ENCODE data around the gene DCX.

Gene DCX

DNA sequence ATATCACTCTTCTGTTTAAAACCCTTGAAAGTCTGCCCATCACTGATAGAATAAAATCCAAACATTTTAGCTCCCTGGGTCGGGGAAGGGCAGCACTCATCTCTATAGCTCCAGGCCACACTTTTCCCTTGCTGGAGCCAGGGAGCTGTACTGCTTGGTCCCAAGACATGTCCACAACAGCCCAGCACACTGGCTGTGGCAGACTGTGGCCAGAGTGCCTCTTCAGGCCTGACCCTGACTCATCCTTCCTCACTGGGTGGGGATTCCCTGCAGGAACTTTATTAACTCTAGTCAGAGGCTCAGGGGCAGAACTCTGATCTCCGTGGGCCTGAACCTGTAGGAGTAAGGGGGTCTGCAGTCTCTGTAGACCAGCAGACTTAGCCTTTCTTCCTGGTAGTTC is 71.9 kb downstream of the DCX start:
- DNase-seq (ENCODE audit: extremely low read depth, low read depth), result no peak
- TF ChIP-seq, protein P1, sequence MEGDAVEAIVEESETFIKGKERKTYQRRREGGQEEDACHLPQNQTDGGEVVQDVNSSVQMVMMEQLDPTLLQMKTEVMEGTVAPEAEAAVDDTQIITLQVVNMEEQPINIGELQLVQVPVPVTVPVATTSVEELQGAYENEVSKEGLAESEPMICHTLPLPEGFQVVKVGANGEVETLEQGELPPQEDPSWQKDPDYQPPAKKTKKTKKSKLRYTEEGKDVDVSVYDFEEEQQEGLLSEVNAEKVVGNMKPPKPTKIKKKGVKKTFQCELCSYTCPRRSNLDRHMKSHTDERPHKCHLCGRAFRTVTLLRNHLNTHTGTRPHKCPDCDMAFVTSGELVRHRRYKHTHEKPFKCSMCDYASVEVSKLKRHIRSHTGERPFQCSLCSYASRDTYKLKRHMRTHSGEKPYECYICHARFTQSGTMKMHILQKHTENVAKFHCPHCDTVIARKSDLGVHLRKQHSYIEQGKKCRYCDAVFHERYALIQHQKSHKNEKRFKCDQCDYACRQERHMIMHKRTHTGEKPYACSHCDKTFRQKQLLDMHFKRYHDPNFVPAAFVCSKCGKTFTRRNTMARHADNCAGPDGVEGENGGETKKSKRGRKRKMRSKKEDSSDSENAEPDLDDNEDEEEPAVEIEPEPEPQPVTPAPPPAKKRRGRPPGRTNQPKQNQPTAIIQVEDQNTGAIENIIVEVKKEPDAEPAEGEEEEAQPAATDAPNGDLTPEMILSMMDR (IDR thresholded peaks at IDR 0.05; ENCODE audit: low read depth, low read length), result no peak

DNA sequence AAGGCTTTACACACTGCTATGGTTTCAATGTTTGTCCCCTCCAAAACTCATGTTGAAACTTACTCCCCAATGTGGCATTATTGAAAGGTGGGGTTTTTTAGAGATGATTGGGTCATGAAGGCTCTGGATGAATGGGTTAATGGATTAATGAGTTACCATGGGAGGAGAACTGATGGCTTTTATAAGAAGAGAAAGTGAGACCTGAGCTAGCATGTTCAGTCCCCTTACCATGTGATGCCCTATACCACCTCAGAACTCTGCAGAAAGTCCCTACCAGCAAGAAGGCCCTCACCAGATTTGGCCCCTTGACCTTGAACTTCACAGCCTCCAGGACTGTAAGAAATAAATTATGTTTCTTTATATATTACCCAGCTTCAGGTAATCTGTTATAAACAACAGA is 72.8 kb downstream of the DCX start:
- TF ChIP-seq, protein P1 (IDR thresholded peaks at IDR 0.05; ENCODE audit: low read depth, low read length), result no peak
- DNase-seq (ENCODE audit: extremely low read depth, low read depth), result no peak

DNA sequence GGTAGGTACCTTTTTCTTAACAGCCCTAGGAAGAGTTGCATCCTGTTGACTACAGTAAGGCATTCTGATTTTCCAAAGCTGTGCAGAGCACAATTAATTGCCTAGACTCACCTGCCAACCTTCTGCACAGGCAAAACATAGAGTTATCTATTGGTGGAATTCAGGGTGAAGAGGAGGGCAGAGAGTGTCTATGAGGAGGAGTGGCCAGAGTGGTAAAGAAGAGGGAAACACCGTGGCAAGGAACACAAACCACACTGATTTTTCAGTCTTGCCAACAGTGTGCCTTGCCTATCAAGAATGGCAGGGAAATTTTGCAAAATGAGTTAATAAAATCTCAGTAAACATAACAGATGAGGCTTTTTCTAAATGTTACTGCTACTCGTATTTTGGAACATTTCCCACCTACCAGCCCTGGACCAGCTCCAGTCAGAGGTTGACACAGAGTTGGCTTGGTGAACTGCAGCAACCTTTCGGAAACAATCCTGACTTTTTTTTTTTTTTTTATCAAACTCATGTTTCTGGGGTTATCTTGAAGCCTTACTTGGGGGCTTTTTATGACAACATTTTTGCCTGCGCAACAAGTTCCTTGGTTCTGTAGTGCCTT is 73.8 kb downstream of the DCX start:
- TF ChIP-seq, protein P1 (IDR thresholded peaks at IDR 0.05; ENCODE audit: low read depth, low read length), result no peak
- DNase-seq (ENCODE audit: extremely low read depth, low read depth), result no peak

DNA sequence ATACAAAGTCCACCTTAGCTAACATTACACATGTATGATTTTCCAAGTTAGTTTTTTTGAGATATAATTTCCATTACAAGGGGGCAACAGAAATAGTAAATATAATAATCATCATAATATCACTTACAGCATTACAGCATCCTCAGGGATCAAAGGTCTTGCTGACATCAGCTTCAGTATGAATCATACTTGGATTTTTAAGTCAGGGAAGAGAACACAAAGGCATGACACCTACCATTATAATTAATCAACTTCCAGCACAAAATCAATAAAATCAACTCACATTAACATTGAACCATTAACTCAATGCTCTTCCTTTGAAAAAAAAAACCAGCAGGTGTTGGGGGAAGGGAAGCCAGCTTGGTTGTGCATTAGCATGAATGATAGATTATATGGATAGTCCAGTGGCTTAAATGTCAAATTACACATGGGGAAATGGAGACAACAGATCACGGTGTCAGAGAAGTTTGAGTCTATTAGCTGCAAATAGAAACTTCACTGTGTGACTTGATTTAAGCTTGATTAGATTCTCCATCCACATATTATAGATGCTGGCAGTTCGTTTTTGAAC is 74.8 kb downstream of the DCX start:
- TF ChIP-seq, protein P1 (IDR thresholded peaks at IDR 0.05; ENCODE audit: low read depth, low read length), result no peak
- DNase-seq (ENCODE audit: extremely low read depth, low read depth), result no peak

DNA sequence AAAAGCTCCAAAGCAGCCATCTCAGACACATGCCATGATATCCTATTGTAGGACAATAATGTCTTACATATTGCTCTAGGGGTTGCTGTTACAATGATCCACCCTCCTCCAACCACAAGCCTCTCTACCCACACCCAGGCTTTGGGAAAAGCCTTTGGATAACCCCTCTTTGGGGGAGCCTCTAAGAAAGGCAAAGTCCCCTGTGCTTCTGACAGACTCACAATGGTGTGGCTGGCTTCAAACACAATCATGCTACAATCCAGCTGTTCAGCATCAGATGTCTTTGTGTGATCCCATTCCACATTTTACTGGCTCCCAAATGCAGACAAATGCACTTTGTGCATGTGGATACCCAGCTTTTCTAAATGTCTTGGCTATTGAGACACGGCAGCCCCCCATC is 75.9 kb downstream of the DCX start:
- DNase-seq (ENCODE audit: extremely low read depth, low read depth), result no peak
- TF ChIP-seq, protein P1 (IDR thresholded peaks at IDR 0.05; ENCODE audit: low read depth, low read length), result no peak

DNA sequence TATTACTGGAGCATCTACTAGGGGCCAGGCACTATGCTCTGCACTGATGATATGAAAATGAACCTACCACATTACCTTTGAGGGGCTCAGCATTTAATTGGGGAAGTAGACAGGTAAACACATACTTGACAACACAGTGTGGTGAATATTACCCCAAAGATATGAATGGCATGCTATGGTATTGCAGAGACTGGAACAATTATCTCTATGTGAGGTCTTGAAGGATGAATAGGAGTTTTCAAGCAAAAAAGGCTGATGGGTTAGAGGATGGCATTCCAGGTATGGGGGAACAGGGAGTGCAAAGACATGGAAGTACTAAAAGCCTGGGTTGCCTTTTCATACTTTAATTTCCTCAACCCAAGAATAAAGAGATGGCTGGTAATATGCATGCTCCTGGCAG is 82.6 kb downstream of the DCX start:
- TF ChIP-seq, protein P1 (IDR thresholded peaks at IDR 0.05; ENCODE audit: low read depth, low read length), result no peak
- DNase-seq (ENCODE audit: extremely low read depth, low read depth), result no peak

DNA sequence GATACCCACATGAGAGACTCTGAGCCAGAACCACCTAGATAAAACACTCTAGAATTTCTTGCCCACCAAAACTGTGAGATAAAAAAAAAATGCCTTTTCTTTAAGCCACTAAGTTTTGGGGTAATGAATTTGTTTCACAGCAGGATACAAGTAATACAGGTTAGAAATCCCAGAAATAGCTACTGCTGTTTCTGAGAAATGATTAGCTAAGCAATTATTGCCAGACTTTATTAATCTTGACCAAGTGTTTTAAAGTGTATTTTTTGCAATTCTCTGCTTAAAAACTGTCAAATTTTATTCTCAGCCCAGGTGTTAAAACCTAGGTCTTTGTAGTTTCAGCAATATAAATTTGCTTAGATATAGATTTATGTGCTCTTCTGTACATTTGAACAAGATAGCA is 83.1 kb downstream of the DCX start:
- TF ChIP-seq, protein P1 (IDR thresholded peaks at IDR 0.05; ENCODE audit: low read depth, low read length), result no peak
- no peak for DNase-seq (ENCODE audit: extremely low read depth, low read depth)
